Tibial nerve (tissue), 4 donors: ENCODE data around the gene ADSS1. TPM values are rescaled to one million over a fixed set of nuclear protein-coding genes. Genes with fewer than 3 reads are reported as not detected.

Experiments
- DNase-seq, 2 donors: peaks; one replicate each; pipeline ENCODE4 v3.0.0-alpha.2; 2019; ENCODE audit warnings: low spot score in 2 of 2
- H3K27ac ChIP-seq, 4 donors: fragments of 200-600 bp; sonication (generic) in 3 of 4; one replicate each; pipeline ENCODE4 v1.5.1; 2017 to 2019; ENCODE audit warnings: mild to moderate bottlenecking in 1 of 4
- H3K27me3 ChIP-seq, 2 donors: fragments of 200-600 bp; sonication (generic) in 1 of 2; one replicate each; pipeline versions ENCODE4 v1.5.1 to v1.6.0; 2017 to 2019
- H3K36me3 ChIP-seq, 3 donors: fragments of 200-600 bp; sonication (generic); one replicate each; pipeline ENCODE4 v1.5.1; 2018 to 2019
- H3K4me1 ChIP-seq, 4 donors: fragments of 200-600 bp; sonication (generic) in 3 of 4; one replicate each; pipeline ENCODE4 v1.5.1; 2017 to 2019
- H3K4me3 ChIP-seq, 4 donors: fragments of 200-600 bp; sonication (generic) in 3 of 4; one replicate each; pipeline ENCODE4 v1.5.1; 2017 to 2019; ENCODE audit warnings: mild to moderate bottlenecking in 1 of 4, moderate library complexity in 1 of 4
- H3K9me3 ChIP-seq, 4 donors: fragments of 200-600 bp; sonication (generic) in 3 of 4; one replicate each; pipeline ENCODE4 v1.5.1; 2017 to 2019
- EP300 ChIP-seq, 2 donors: sonication (generic); formaldehyde crosslinking; IDR thresholded peaks; one replicate each; pipeline ENCODE4 v1.6.1; 2017; ENCODE audit warnings: antibody characterized with exemption in 2 of 2, mild to moderate bottlenecking in 1 of 2
- POLR2A ChIP-seq, 2 donors: fragments of 450-650 bp; IDR thresholded peaks; one replicate each; pipeline ENCODE4 v1.6.1; 2017; ENCODE audit warnings: antibody characterized with exemption in 2 of 2, mild to moderate bottlenecking in 2 of 2, moderate library complexity in 2 of 2
- WGBS, 2 donors: methylation state at CpG; one replicate each; pipeline ENCODE4 v1.1.5; 2018; 5-methylcytosine and 5-hydroxymethylcytosine counted together
- total RNA-seq, 4 donors: library from RNA; depleted of rRNA; stranded (reverse); fragments of >200 nt; gene quantifications; one replicate each; pipeline ENCODE4 v1.1.0, GENCODE V29; 2016
- TF ChIP-seq, protein P1 (sequence below), 5 experiments: fragments of 200-600 bp in 3 of 5; fragments of 450-650 bp in 2 of 5; sonication (generic) in 3 of 5; IDR thresholded peaks; one replicate each; pipeline ENCODE4 v1.5.1; 2016 to 2019; ENCODE audit warnings: antibody characterized with exemption in 5 of 5, mild to moderate bottlenecking in 3 of 5, moderate library complexity in 2 of 5

ADSS1 gene
- total RNA-seq, 4 donors from 2014 or later, result 4.8 to 11.4 (median 6.3) TPM

DNA sequence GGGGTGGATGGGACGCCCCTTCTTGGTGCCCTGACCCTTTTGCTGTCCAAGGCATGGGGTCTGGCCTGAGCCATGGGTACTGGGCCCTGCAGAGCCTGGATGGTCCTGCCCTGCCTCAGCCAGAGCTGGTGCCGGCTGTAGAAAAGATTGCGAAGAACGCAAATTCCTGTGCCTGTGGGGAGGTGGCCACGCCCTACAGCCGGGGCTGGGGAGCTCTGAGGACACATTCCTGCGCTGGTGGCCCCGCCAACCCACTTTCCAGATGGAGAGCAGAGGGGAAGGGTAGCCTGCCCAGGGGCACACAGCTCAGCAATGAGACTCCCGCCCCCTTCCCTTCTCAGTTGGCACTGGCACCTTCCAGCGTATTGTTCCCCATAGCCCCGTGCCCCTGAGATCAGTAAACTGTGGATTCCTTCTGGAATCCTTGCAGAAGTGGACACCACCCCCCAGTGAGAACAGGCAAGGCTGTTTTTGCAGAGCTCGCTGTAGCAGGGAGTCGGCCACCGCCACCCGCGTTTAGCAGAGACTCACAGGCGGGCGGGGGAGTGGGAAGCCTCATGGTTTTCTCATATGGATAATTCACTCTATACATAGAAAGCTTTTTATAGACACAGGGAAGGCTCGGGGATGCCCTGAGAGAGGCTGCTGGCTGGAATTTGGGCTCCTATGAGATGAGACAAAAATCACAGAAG lies 26.0 kb upstream of the ADSS1 start:
- no peak for DNase-seq
- H3K27ac ChIP-seq, result peak overlapping the region; percentile 55 to 99 (median 92)
- H3K27me3 ChIP-seq, result no peaks in the 10 kb centered on the region
- H3K4me3 ChIP-seq, result peak overlapping the region in 3 of 4 donors; percentile 15 to 50 (median 27)
- H3K36me3 ChIP-seq, result peaks cover 0 to 37% (median 6%) of the 10 kb centered on the region in 3 donors
- no peaks in the 10 kb centered on the region for H3K9me3 ChIP-seq
- 21 to 25% methylated on average over 19 of the region's 19 CpGs for WGBS, 2 donors
- TF ChIP-seq EP300 (IDR thresholded peaks at IDR 0.05) (peak in 1 of 2 donors; percentile 83), POLR2A (IDR thresholded peaks at IDR 0.05) (no peak)
- TF ChIP-seq, protein P1, sequence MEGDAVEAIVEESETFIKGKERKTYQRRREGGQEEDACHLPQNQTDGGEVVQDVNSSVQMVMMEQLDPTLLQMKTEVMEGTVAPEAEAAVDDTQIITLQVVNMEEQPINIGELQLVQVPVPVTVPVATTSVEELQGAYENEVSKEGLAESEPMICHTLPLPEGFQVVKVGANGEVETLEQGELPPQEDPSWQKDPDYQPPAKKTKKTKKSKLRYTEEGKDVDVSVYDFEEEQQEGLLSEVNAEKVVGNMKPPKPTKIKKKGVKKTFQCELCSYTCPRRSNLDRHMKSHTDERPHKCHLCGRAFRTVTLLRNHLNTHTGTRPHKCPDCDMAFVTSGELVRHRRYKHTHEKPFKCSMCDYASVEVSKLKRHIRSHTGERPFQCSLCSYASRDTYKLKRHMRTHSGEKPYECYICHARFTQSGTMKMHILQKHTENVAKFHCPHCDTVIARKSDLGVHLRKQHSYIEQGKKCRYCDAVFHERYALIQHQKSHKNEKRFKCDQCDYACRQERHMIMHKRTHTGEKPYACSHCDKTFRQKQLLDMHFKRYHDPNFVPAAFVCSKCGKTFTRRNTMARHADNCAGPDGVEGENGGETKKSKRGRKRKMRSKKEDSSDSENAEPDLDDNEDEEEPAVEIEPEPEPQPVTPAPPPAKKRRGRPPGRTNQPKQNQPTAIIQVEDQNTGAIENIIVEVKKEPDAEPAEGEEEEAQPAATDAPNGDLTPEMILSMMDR (IDR thresholded peaks at IDR 0.05), result peak in 1 of 5 experiments; percentile 21
- H3K4me1 ChIP-seq, result peaks cover 0 to 100% (median 81%) of the 10 kb centered on the region in 4 donors

DNA sequence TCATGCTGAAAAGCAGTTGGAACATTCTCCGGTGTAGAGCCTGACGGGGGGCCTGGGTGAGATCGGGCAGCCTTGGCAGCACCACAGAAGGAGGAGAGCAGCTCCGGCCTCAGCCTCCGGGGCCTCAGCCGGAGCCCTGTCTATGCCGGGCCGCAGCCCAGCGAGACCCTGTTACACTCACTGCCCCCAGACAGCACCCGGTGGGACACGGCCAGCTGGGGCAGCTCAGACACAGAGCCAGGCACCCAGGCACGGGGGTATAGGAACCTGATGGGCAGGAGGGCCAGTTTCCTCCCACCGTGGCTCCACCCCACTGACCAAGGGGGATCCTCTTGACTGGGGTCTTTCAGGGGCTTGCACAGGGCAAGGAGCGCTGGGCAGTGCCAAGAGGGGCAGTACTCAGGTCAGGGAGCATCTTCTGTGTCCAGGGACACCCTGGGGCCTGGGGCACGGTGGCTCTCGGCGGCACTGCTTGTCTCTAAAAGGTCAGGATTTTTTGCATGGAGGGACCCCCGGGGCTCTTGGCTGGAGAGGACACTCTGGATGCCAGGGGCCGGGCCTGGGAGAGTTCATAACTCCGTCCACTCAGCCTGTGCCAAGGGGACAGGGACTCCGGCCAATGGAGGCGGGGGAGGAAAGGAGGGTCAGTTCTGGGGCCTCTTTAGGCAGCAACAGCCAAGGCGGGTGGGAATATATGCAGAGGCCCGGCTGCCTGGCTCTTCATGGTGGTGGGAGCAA lies 25.2 kb upstream of the ADSS1 start:
- Histone ChIP-seq H3K36me3 (peaks cover 0 to 46% (median 12%) of the 10 kb centered on the region in 3 donors), H3K27me3 (no peaks in the 10 kb centered on the region), H3K9me3 (no peaks in the 10 kb centered on the region), H3K4me3 (peak overlapping the region; percentile 15 to 50 (median 29)), H3K27ac (peak overlapping the region; percentile 28 to 99 (median 72)), H3K4me1 (peaks cover 0 to 100% (median 74%) of the 10 kb centered on the region in 4 donors)
- TF ChIP-seq POLR2A (IDR thresholded peaks at IDR 0.05) (no peak), EP300 (IDR thresholded peaks at IDR 0.05) (peak in 1 of 2 donors; percentile 48)
- TF ChIP-seq, protein P1 (IDR thresholded peaks at IDR 0.05), result peak in 1 of 5 experiments; percentile 12
- no peak for DNase-seq
- WGBS, 2 donors, result 25 to 30% methylated on average over 11 of the region's 24 CpGs

DNA sequence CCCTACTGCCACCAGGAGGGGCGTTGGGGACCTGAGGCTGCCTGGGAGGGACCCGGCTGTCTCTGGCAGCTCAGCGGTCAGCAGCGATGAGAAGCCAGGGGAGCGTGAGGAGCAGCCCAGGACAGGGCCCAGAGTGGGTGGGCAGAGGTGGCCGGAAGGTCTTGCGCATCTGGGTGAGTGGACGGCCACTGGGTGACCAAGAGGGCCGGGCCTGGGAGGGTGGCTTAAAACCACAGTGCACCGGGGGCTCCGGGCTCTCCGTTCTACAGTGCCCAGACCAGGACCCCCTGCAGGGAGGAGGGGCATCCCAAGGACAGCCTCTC lies 24.6 kb upstream of the ADSS1 start:
- peaks cover 0 to 96% (median 68%) of the 10 kb centered on the region in 4 donors for H3K4me1 ChIP-seq
- H3K36me3 ChIP-seq, result peaks cover 0 to 51% (median 17%) of the 10 kb centered on the region in 3 donors
- no peaks in the 10 kb centered on the region for H3K9me3 ChIP-seq
- H3K27ac ChIP-seq, result peak overlapping the region; percentile 28 to 99 (median 72)
- no peak for DNase-seq
- H3K27me3 ChIP-seq, result no peaks in the 10 kb centered on the region
- no peak for TF ChIP-seq POLR2A (IDR thresholded peaks at IDR 0.05)
- TF ChIP-seq EP300 (IDR thresholded peaks at IDR 0.05), result peak in 1 of 2 donors; percentile 3
- TF ChIP-seq, protein P1 (IDR thresholded peaks at IDR 0.05), result no peak
- 35 to 57% methylated on average over 12 of the region's 12 CpGs for WGBS, 2 donors
- H3K4me3 ChIP-seq, result peak overlapping the region; percentile 15 to 50 (median 29)

DNA sequence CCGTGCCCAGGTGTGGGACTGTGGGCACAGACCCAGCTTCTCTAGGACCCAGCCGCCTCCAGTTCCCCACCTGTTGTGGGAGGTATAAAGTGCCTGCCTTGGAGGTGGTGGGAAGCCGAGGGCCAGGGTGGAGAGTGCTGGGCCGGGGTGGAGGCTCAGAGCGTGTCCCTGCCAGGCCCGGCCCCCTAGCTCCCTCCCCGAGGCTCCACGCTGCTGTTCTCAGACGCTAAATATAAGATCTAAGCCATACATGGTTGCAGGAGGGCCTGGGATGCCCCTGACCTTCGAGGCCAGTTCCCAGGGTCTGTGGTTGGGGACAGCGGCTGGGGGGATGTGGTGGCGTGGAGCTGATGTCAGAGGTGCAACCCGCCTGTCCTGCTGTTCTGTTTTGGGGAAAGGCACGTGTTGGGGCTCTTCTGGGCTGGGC lies 23.8 kb upstream of the ADSS1 start:
- peak overlapping the region; percentile 15 to 50 (median 29) for H3K4me3 ChIP-seq

More for the DNA sequence above, 23.8 kb upstream of the ADSS1 start:
- peak overlapping the region; percentile 28 to 99 (median 72) for H3K27ac ChIP-seq
- H3K4me1 ChIP-seq, result peaks cover 0 to 88% (median 60%) of the 10 kb centered on the region in 4 donors
- H3K36me3 ChIP-seq, result peaks cover 0 to 59% (median 19%) of the 10 kb centered on the region in 3 donors
- 36 to 38% methylated on average over 10 to 12 of the region's 14 CpGs for WGBS, 2 donors
- H3K27me3 ChIP-seq, result no peaks in the 10 kb centered on the region
- TF ChIP-seq, protein P1 (IDR thresholded peaks at IDR 0.05), result no peak
- TF ChIP-seq EP300 (IDR thresholded peaks at IDR 0.05), result no peak
- no peak for TF ChIP-seq POLR2A (IDR thresholded peaks at IDR 0.05)
- no peak for DNase-seq
- H3K9me3 ChIP-seq, result no peaks in the 10 kb centered on the region
